K562 (cell line): ENCODE data around the gene IL10RB. TPM values are rescaled to one million over a fixed set of nuclear protein-coding genes. Genes with fewer than 3 reads are reported as not detected.

Experiments
- CREB1 ChIP-seq, 2 experiments: sonication (generic) in 1 of 2; formaldehyde crosslinking in 1 of 2; IDR thresholded peaks; 2 replicates each; pipeline versions ENCODE4 v1.6.1 to v1.8.0; 2012 to 2022; ENCODE audit warnings: inconsistent platforms in 1 of 2, mild to moderate bottlenecking in 1 of 2, missing genetic modification reagents in 1 of 2, moderate library complexity in 1 of 2
- DEAF1 ChIP-seq: fragments of 450-650 bp; formaldehyde crosslinking; IDR thresholded peaks from 2 replicates; pipeline ENCODE4 v1.4.0; 2020; ENCODE audit warnings: mild to moderate bottlenecking, moderate library complexity
- GABPB2 ChIP-seq: fragments of 250-450 bp; sonication (Bioruptor Pico); conservative IDR thresholded peaks from 2 replicates; pipeline ENCODE4 v1.5.1; 2021; ENCODE audit warnings: mild to moderate bottlenecking
- HCFC1 ChIP-seq: IDR thresholded peaks from 2 replicates; pipeline ENCODE4 v1.6.1; 2012; ENCODE audit warnings: low read depth, low read length, improper control_type of control experiment
- IFI16 ChIP-seq: fragments of 250-450 bp; sonication (Bioruptor Pico); IDR thresholded peaks from 2 replicates; pipeline ENCODE4 v2.1.2; 2022; ENCODE audit warnings: mild to moderate bottlenecking, inconsistent platforms
- KAT2B ChIP-seq: IDR thresholded peaks from one replicate; pipeline ENCODE4 v1.6.1; 2012; ENCODE audit warnings: low read depth, mild to moderate bottlenecking, control low read depth, inconsistent platforms, low read length, moderate library complexity
- MCM3 ChIP-seq: fragments of 450-650 bp; IDR thresholded peaks from 2 replicates; pipeline ENCODE4 v1.6.1; 2016
- NUFIP1 ChIP-seq: fragments of 450-650 bp; IDR thresholded peaks from 2 replicates; pipeline ENCODE4 v1.6.1; 2018; ENCODE audit not compliant: partially characterized antibody
- PHB ChIP-seq: fragments of 250-450 bp; sonication (Bioruptor Pico); IDR thresholded peaks from 2 replicates; pipeline ENCODE4 v1.5.0; 2021
- STAT6 ChIP-seq: sonication (generic); formaldehyde crosslinking; IDR thresholded peaks from 2 replicates; pipeline ENCODE4 v1.8.1; 2023; ENCODE audit warnings: mild to moderate bottlenecking, missing genetic modification reagents
- UBTF ChIP-seq, 2 experiments: IDR thresholded peaks; 2 replicates each; pipeline ENCODE4 v1.6.1; 2012; ENCODE audit warnings: improper control_type of control experiment in 2 of 2, low read depth in 2 of 2, low read length in 2 of 2, borderline replicate concordance in 1 of 2
- ZBTB43 ChIP-seq: sonication (generic); formaldehyde crosslinking; IDR thresholded peaks from 2 replicates; pipeline ENCODE4 v1.8.0; 2023; ENCODE audit warnings: mild to moderate bottlenecking, missing genetic modification reagents
- ZC3H4 ChIP-seq: sonication (generic); formaldehyde crosslinking; IDR thresholded peaks from 2 replicates; pipeline ENCODE4 v1.9.0; 2021; ENCODE audit warnings: missing genetic modification reagents, borderline replicate concordance
- ZFP1 ChIP-seq: fragments of 450-650 bp; formaldehyde crosslinking; IDR thresholded peaks from 2 replicates; pipeline ENCODE4 v1.4.0; 2020; ENCODE audit warnings: mild to moderate bottlenecking, mixed read lengths
- ZNF232 ChIP-seq: sonication (generic); formaldehyde crosslinking; IDR thresholded peaks from 2 replicates; pipeline ENCODE4 v1.8.0; 2022; ENCODE audit warnings: mild to moderate bottlenecking, missing genetic modification reagents
- ZNF253 ChIP-seq: fragments of 250-450 bp; sonication (Bioruptor Pico); conservative IDR thresholded peaks from 2 replicates; pipeline ENCODE4 v1.6.1; 2021; ENCODE audit warnings: mild to moderate bottlenecking
- ZNF3 ChIP-seq: fragments of 250-450 bp; sonication (Bioruptor Pico); IDR thresholded peaks from 2 replicates; pipeline ENCODE4 v1.5.0; 2021; ENCODE audit warnings: mild to moderate bottlenecking, moderate library complexity
- ZNF384 ChIP-seq: IDR thresholded peaks from 2 replicates; pipeline ENCODE4 v1.6.1; 2012; ENCODE audit warnings: low read depth, low read length, improper control_type of control experiment
- ZNF75A ChIP-seq: fragments of 450-650 bp; formaldehyde crosslinking; IDR thresholded peaks from 2 replicates; pipeline ENCODE4 v1.4.0; 2020; ENCODE audit warnings: mild to moderate bottlenecking
- polyA plus RNA-seq, 8 experiments: library from polyadenylated mRNA; depleted of rRNA in 4 of 8; stranded (reverse) in 5 of 8; unstranded in 3 of 8; fragments of >200 nt; fragmentation: Nextera tagmentation in 2 of 8; fragmentation: Illumina TruSeq in 1 of 8; extraction: Ambion mirVana in 2 of 8; extraction: Trizol in 1 of 8; gene quantifications; 2 replicates each; pipeline versions ENCODE4 v1.2.1 to v1.2.3, GENCODE V29; 2011 to 2014; ENCODE audit warnings: inconsistent platforms in 1 of 8, missing spikeins in 1 of 8
- total RNA-seq, 7 experiments: library from RNA; depleted of rRNA in 6 of 7; stranded (reverse); fragments of >200 nt in 6 of 7; fragmentation: Illumina TruSeq in 2 of 7; extraction: Trizol in 2 of 7; gene quantifications; 2 replicates each; pipeline versions ENCODE4 v1.2.1 to v1.2.3, GENCODE V29; 2011 to 2021; ENCODE audit warnings: low replicate concordance in 1 of 7

The IL10RB gene
- total and polyA plus RNA-seq, 9 of the 15 experiments (the other 6 are each of a cell fraction or from before 2014, with no cell fraction given), result 10.9 to 33.8 (median 23.0) TPM

GRCh38 chr21:33266050-33266788, at the start of gene IL10RB (continued):
- TF ChIP-seq UBTF (IDR thresholded peaks at IDR 0.05; ENCODE audit: borderline replicate concordance in 1 of 2, low read depth in 2 of 2, low read length in 2 of 2) (peak in 1 of 2 experiments; percentile 39; a peak in 1 of 4 replicates), NUFIP1 (no peak), STAT6 (CRISPR knock-in tag) (no peak), MCM3 (no peak), HCFC1 (no peak), ZNF75A (CRISPR knock-in tag) (no peak), DEAF1 (CRISPR knock-in tag) (no peak), ZNF232 (CRISPR knock-in tag) (no peak), ZNF3 (no peak), CREB1 (IDR thresholded peaks at IDR 0.05) (no peak), CREB1 (CRISPR knock-in tag; IDR thresholded peaks at IDR 0.05) (no peak; the same call in 1 of the 2 replicates), ZC3H4 (CRISPR knock-in tag) (no peak), IFI16 (CRISPR knock-in tag) (no peak), ZBTB43 (CRISPR knock-in tag) (no peak), KAT2B (no peak), ZFP1 (CRISPR knock-in tag) (no peak), ZNF253 (CRISPR knock-in tag) (no peak), PHB (CRISPR knock-in tag) (0 out of 2 replicates have a peak, but pooled peaks have one; percentile 39), ZNF384 (no peak), GABPB2 (CRISPR knock-in tag) (no peak)
